Esophagus muscularis mucosa (tissue), 4 donors: ENCODE measurements around the gene TTL. TPM values are rescaled to one million over a fixed set of nuclear protein-coding genes. Genes with fewer than 3 reads are reported as not detected.

Source experiments
- DNase-seq: peaks from one replicate; pipeline ENCODE4 v3.0.0-alpha.2; 2017; ENCODE audit errors: extremely low spot score
- H3K27ac ChIP-seq, 4 donors: fragments of 200-600 bp; sonication (generic); replicated peaks in 1 of 4; 1 replicate in 3 of 4; 2 replicates in 1 of 4; pipeline ENCODE4 v1.5.1; 2016 to 2019; ENCODE audit warnings: mild to moderate bottlenecking in 1 of 4
- H3K27me3 ChIP-seq, 4 donors: fragments of 200-600 bp; sonication (generic); one replicate each; pipeline versions ENCODE4 v1.5.1 to v1.6.0; 2016 to 2019
- H3K36me3 ChIP-seq, 4 donors: fragments of 200-600 bp; sonication (generic); one replicate each; pipeline ENCODE4 v1.5.1; 2016 to 2019
- H3K4me1 ChIP-seq, 4 donors: fragments of 200-600 bp; sonication (generic); one replicate each; pipeline ENCODE4 v1.5.1; 2016 to 2019
- H3K4me3 ChIP-seq, 4 donors: fragments of 200-600 bp; sonication (generic); 1 replicate in 2 of 4; 2 replicates in 2 of 4; pipeline ENCODE4 v1.5.1; 2016 to 2019; ENCODE audit warnings: mild to moderate bottlenecking in 4 of 4, moderate library complexity in 1 of 4
- H3K9me3 ChIP-seq, 4 donors: fragments of 200-600 bp; sonication (generic); 1 replicate in 3 of 4; 2 replicates in 1 of 4; pipeline ENCODE4 v1.5.1; 2016 to 2019
- CTCF ChIP-seq, 3 experiments: fragments of 200-600 bp in 2 of 3; fragments of 450-650 bp in 1 of 3; sonication (generic) in 2 of 3; IDR thresholded peaks; one replicate each; pipeline ENCODE4 v1.5.1; 2017 to 2019; ENCODE audit warnings: antibody characterized with exemption in 3 of 3, mild to moderate bottlenecking in 2 of 3, moderate library complexity in 1 of 3
- EP300 ChIP-seq: sonication (generic); formaldehyde crosslinking; IDR thresholded peaks from one replicate; pipeline ENCODE4 v1.6.1; 2017; ENCODE audit warnings: antibody characterized with exemption
- POLR2A ChIP-seq: fragments of 450-650 bp; IDR thresholded peaks from one replicate; pipeline ENCODE4 v1.6.1; 2017; ENCODE audit warnings: antibody characterized with exemption, moderate library complexity, mild to moderate bottlenecking, low read depth
- POLR2AphosphoS5 ChIP-seq, 2 donors: sonication (generic); formaldehyde crosslinking; IDR thresholded peaks; one replicate each; pipeline ENCODE4 v1.6.1; 2017; ENCODE audit warnings: antibody characterized with exemption in 2 of 2
- WGBS: methylation state at CpG from one replicate; pipeline ENCODE4 v1.1.5; 2018; 5-methylcytosine and 5-hydroxymethylcytosine counted together
- intact Hi-C: fragments of 100-400 bp; cut with DNase I; formaldehyde crosslinking; loops from one replicate; pipeline ENCODE4 v1.15.1; 2023
- total RNA-seq, 4 donors: library from RNA; depleted of rRNA; stranded (reverse); fragments of >200 nt; gene quantifications; one replicate each; pipeline versions ENCODE4 v1.1.0 to v1.2.1, GENCODE V29; 2016

The TTL gene
- total RNA-seq, 4 donors from 2014 or later: 25.8 to 29.2 (median 27.3) TPM

GRCh38 chr2:112482309-112483041 is 519 bp downstream of the TTL start:
- no peak for DNase-seq
- Histone ChIP-seq H3K27ac (peak overlapping the region; percentile 86 to 92 (median 90)), H3K9me3 (no peaks in the 10 kb centered on the region), H3K36me3 (peaks cover 0 to 9% (median 2%) of the 10 kb centered on the region in 4 donors), H3K4me1 (peaks cover 18 to 30% (median 28%) of the 10 kb centered on the region in 4 donors), H3K4me3 (peak overlapping the region; percentile 80 to 94 (median 86)), H3K27me3 (peaks cover 0 to 3% (median 0%) of the 10 kb centered on the region in 4 donors)
- intact Hi-C loops: loop anchor here (5.0 kb wide), 2 partner anchors 60 to 245 kb away; partner anchors contain the start of gene POLR1B
- WGBS: 0% methylated on average over 22 of the region's 77 CpGs
- TF ChIP-seq POLR2A: no peak
- no peak for TF ChIP-seq CTCF (IDR thresholded peaks at IDR 0.05)
- TF ChIP-seq EP300: no peak
- no peak for TF ChIP-seq POLR2AphosphoS5 (IDR thresholded peaks at IDR 0.05)

GRCh38 chr2:112483042-112483473 is 1.1 kb downstream of the TTL start:
- Histone ChIP-seq H3K27me3 (peaks cover 0 to 3% (median 0%) of the 10 kb centered on the region in 4 donors), H3K27ac (peak overlapping the region; percentile 86 to 92 (median 90)), H3K36me3 (peaks cover 0 to 9% (median 4%) of the 10 kb centered on the region in 4 donors), H3K4me3 (peak overlapping the region; percentile 80 to 94 (median 86)), H3K9me3 (no peaks in the 10 kb centered on the region), H3K4me1 (peaks cover 18 to 30% (median 28%) of the 10 kb centered on the region in 4 donors)
- DNase-seq: no peak
- intact Hi-C loops: loop anchor here (5.0 kb wide), 2 partner anchors 59 to 244 kb away; partner anchors contain the start of gene POLR1B
- no peak for TF ChIP-seq POLR2A
- no peak for TF ChIP-seq POLR2AphosphoS5 (IDR thresholded peaks at IDR 0.05)
- no peak for TF ChIP-seq CTCF (IDR thresholded peaks at IDR 0.05)
- no peak for TF ChIP-seq EP300
- 6% methylated on average over 9 of the region's 10 CpGs for WGBS

- Histone ChIP-seq H3K36me3 (peaks cover 0 to 9% (median 4%) of the 10 kb centered on the region in 4 donors), H3K4me3 (peak overlapping the region in 3 of 4 donors; percentile 80 to 94 (median 91)), H3K9me3 (no peaks in the 10 kb centered on the region), H3K27ac (peak overlapping the region in 2 of 4 donors; percentile 88 to 92), H3K4me1 (peaks cover 18 to 30% (median 28%) of the 10 kb centered on the region in 4 donors), H3K27me3 (peaks cover 0 to 3% (median 0%) of the 10 kb centered on the region in 4 donors)
- DNase-seq: no peak
- TF ChIP-seq CTCF (IDR thresholded peaks at IDR 0.05) (no peak), EP300 (no peak), POLR2AphosphoS5 (IDR thresholded peaks at IDR 0.05) (no peak), POLR2A (no peak)
- WGBS: 78% methylated on average over 3 of the region's 3 CpGs
- intact Hi-C loops: loop anchor here (5.0 kb wide), 2 partner anchors 58 to 243 kb away; partner anchors contain the start of gene POLR1B
Observed at GRCh38 chr2:112483831-112484230, 1.9 kb downstream of the TTL start.

GRCh38 chr2:112485849-112486248 is 3.9 kb downstream of the TTL start:
- intact Hi-C loops: no loop called here
- Histone ChIP-seq H3K4me3 (no peak overlapping the region), H3K9me3 (no peaks in the 10 kb centered on the region), H3K27me3 (peaks cover 0 to 2% (median 0%) of the 10 kb centered on the region in 4 donors), H3K4me1 (peaks cover 14 to 24% (median 24%) of the 10 kb centered on the region in 4 donors), H3K27ac (no peak overlapping the region), H3K36me3 (peaks cover 0 to 9% (median 4%) of the 10 kb centered on the region in 4 donors)
- TF ChIP-seq EP300 (no peak), CTCF (IDR thresholded peaks at IDR 0.05) (no peak), POLR2AphosphoS5 (IDR thresholded peaks at IDR 0.05) (no peak), POLR2A (no peak)
- no peak for DNase-seq
- WGBS: 93% methylated on average over 6 of the region's 6 CpGs
